IPS DF 4.7 (cell line): ENCODE measurements around the gene ZNF385A.

Experiments used
- DNase-seq: peaks from one replicate; pipeline ENCODE4 v3.0.0-alpha.2; 2013; ENCODE audit warnings: low spot score; ENCODE audit errors: extremely low read depth

Gene ZNF385A

DNA sequence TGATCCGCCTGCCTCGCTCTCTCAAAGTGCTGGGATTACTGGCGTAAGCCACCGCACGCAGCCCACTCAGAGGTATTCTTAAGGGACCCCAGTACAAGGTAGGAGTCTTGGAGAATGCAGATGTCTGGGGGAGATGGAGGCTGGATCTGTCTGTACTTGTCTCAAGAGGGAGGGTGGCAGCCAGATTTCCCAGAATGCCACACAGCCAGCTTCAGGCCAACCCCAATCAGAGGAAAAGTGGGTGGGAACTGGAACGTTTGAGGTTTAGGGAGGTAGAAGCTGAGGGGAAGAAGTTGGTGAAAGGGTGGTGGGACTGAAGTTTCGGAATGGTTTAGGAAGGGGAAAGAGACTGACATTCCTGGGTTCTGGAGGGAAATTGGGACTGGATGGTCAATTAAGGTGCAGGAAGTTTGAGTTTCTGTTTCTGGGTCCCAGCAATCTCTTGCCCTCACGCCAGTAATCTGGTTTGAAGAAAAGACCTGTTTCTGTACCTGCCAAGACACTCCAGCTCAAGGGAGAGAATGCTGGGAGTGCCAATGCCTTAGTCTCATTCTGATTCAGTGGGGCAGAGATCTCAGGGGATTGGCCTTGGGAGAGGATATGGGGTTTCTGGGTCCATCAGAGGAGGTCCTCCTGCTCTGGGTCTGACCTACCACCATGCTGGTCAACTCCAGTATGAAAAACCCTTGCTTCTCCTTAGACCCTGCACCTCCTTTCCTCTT lies 8.1 kb upstream of the ZNF385A start:
- no peak for DNase-seq

GRCh38 chr12:54390668-54391551 lies 6.4 kb upstream of the ZNF385A start:
- DNase-seq, result no peak

DNA sequence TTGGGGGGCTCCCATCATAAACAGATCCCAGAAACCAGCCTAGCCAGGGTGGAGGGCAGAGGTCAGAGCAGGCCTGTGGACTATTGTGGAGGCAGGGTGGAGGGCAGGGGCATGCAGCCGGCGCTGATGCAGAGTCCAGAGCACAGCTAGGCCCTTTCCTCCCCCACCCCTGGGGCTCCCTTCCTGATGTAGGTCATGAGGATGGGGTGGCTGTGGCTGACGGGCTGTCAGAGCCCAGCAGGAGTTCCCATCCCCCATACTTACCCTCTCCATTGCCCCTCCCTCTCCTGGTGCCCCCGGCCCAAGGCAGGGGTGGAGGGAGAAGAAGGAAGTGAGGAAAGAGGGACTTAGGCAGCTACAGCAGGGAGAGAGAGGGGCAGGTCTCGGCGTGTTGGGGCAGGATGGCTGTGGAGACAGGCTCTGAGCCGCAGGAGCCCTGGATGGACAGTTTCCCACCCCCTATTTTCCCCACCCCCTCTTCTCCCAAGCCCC lies 5.7 kb upstream of the ZNF385A start:
- DNase-seq, result no peak

- no peak for DNase-seq
Observed at GRCh38 chr12:54389607-54390175, 5.2 kb upstream of the ZNF385A start.

- no peak for DNase-seq
Observed at GRCh38 chr12:54389134-54389508, 4.6 kb upstream of the ZNF385A start.

DNA sequence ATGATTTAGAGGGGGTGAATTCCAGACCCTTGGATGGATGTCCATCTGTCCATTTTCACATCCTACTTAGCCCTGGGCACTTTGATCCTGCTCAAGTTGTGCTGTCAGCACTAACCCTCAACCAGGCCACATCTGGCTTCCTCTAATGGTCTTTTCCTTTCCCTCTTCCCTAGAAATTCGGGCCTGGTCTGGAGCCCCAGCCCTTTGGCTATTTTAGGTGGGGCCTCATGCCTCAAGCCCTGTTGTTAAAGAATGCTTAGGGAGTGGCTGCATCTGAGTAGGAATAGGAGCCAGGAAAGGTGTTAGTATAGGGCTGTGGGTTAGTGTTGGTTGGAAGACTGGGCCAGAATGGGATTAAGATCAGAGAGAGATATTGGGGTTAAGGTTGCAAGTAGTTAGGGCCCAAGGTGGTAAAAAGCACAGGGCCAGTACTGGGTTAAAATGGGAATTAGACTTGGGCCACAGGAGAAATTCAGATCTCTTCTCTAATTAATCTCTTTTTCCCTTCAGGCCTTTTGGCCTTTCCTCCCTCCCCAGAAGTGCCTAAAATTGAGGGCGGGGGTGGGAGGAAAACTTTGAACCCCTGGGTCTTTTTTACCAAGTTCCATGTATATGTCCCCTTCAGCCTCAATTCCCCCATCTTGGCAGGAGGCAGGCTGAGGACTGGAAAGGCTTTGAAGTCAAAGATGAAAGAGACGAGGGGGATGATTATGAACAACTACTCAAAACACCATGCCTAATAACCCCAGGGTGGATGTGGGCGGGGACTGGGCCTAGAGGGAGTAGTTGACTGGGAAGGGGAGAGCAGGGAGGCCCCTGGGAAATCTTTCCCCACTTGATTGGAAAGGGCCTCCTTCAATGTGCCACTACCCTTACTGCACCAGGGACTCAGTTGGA lies 4.0 kb upstream of the ZNF385A start:
- no peak for DNase-seq

- no peak for DNase-seq
Observed at GRCh38 chr12:54387114-54387467, 2.6 kb upstream of the ZNF385A start.

- DNase-seq, result no peak
Observed at GRCh38 chr12:54386403-54387113, 2.0 kb upstream of the ZNF385A start.

GRCh38 chr12:54385251-54385914 lies 850 bp upstream of the ZNF385A start:
- DNase-seq, result no peak

GRCh38 chr12:54383041-54383609 lies 1.4 kb downstream of the ZNF385A start:
- DNase-seq, result no peak

GRCh38 chr12:54381136-54381535 lies 3.4 kb downstream of the ZNF385A start:
- no peak for DNase-seq

GRCh38 chr12:54379398-54380201 lies 4.9 kb downstream of the ZNF385A start:
- no peak for DNase-seq

DNA sequence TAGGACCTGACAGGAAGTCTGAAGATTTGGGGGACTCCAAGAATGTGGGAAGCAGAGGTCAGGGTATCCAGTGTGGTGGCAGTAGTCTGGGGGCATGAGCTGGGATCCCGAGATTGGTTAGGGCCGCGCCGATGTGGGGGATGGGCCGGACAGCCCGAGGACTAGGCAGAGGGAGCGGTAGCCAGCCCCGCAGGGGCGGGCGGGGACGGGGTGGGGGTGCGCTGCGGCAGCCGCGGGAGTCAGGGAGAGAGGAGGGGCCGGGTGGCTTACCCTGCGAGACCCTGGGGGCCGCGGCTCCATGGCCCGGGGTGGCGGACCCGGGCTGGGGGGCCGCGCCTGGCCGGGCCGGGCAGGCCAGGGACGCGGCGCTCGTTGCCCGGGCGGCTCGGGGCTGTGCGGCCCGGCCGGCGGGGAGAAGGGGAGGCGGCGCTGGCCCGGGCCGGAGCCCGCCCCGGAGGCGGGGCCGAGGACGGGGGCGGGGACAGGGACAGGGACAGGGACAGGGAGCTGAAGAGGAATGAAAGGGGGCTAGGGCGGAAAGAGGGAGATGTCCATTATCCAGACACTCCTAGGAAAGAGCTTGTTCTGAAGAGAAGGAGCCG lies 5.6 kb downstream of the ZNF385A start:
- DNase-seq, result no peak

DNA sequence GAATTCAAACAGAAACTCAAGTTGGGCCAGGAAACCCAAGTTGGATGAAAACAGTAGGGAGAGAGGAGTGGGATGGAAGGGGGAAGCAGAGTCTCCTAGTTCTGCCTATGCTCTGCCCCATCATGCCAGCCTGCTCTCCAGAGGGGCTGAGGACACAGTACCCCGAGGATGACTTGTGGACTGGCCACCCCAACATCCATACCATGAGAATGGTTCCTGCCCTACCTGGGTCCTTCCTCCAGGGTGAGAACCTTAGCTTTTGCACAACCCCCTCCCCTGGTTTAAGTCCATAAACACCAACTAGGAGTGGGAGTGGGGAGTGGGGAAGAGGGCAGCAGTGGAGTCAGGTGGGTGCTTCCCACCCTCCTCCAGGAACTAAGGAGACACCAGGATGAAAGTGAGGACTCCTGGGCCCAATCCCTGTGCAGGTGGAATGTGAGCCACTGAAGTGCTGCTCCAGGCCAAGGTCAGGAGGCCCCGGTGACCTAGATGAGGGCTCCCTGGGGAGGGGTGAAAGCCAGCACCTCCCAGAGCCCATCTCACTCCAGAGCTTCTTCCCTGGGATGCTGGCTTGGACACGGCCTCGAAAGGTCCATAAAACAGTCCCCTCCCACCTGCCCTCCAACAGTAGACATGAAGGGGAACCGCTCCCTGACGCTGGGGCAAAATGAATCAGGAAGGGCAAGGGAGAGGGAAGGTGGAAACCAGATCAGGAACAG lies 6.6 kb downstream of the ZNF385A start:
- DNase-seq, result no peak

DNA sequence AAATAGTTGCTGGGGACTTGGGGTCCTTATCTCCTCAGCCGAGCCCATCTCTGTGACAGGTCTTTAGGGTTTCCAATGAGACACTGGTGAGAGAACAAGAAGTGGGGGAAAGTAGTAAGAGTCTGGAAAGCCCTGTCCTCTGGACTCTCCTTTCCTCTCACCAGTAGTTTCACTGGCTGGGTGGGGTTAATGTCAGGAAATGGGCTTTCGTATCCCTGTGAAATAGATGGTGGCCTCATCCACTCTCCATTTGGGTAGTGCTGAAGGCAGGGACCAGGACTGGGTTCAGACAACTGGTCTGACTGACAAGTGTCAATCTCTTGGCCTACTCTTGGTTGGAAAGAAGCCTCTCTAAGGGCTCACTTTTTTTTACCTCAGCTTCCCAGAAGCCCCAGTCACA lies 7.5 kb downstream of the ZNF385A start:
- DNase-seq, result no peak

DNA sequence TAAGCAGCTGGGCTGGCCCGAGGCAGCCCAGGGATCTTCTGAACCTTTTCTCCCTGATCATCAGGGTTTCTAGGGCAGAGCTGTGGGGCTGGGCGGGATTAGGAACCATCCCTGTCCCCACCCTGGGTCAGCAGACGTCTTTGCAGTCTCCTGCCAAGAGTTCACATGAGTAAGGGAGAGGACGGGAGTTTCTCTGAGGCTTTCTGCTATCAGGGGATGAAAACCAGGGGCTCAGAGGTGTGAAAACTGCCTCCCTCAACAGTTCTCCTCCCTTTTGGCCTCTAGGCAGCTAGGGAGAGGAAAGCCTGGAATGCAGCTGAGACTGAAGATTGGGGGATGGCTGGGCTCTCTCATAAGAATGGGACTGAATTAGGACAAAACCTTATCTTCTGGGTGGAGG lies 7.9 kb downstream of the ZNF385A start:
- DNase-seq, result no peak

GRCh38 chr12:54375259-54375579 lies 9.3 kb downstream of the ZNF385A start:
- DNase-seq, result no peak
